Measurements from ENCODE around the gene SESN1.

DNA sequence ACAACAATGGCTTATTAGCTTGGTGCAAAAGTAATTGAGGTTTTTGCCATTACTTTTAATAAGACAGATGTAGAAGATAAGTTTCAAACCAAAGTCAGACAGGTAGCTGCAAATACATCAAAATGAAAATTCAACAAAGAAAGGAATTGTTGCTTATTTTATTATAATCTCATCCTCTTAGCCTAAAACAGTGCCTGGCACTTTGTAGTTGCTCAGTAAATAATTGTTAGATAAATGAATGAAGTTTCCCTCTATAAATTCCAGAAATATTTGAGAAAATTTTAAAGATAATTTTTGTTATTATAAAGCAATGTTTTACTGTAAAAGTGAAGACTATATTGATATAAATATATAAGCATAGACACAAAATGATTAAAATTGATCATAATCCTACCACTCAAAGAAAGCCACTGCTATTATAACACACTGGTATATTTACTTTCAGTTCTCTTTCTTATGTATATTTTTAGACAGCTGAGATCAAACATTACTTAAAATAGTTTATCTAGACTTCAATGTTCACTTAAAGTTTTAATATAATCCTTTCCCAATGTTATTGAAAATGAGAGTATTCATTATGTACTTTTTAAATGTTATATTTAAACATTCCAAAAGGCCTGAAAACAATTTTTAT lies 42.5 kb downstream of the SESN1 start:
- TF ChIP-seq, protein P1, sequence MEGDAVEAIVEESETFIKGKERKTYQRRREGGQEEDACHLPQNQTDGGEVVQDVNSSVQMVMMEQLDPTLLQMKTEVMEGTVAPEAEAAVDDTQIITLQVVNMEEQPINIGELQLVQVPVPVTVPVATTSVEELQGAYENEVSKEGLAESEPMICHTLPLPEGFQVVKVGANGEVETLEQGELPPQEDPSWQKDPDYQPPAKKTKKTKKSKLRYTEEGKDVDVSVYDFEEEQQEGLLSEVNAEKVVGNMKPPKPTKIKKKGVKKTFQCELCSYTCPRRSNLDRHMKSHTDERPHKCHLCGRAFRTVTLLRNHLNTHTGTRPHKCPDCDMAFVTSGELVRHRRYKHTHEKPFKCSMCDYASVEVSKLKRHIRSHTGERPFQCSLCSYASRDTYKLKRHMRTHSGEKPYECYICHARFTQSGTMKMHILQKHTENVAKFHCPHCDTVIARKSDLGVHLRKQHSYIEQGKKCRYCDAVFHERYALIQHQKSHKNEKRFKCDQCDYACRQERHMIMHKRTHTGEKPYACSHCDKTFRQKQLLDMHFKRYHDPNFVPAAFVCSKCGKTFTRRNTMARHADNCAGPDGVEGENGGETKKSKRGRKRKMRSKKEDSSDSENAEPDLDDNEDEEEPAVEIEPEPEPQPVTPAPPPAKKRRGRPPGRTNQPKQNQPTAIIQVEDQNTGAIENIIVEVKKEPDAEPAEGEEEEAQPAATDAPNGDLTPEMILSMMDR (IDR thresholded peaks at IDR 0.05): no peak
- no peak for TF ChIP-seq POLR2A (IDR thresholded peaks at IDR 0.05)

All from Peyer's patch (tissue), 4 donors.